ENCODE data around the gene GP9.

The GP9 gene

GRCh38 chr3:129030611-129031010 is 30.0 kb upstream of the GP9 start:
- DNase-seq = no peak

GRCh38 chr3:129031476-129032215 is 28.9 kb upstream of the GP9 start:
- DNase-seq = no peak

DNA sequence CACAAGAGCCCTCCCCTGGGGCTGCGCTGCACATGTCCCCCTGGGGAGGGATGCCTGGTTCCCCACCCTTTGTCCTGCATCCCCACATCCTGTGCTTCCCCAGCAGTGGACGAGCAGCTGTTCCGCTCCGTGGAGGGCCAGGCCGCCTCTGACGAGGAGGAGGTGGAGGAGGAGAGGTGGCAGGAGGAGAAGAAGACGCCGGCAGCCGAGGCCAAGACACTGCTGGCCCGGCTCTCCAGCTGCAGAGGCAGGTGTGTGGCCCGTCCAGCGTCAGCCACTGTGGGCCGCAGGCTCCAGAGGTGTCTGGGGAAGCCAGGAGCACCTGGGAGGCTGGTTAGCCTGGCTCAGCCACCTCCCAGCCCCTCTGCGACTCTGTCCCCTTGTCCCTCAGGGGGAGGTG is 27.9 kb upstream of the GP9 start:
- DNase-seq = no peak

GRCh38 chr3:129033151-129033550 is 27.4 kb upstream of the GP9 start:
- DNase-seq = no peak

GRCh38 chr3:129033633-129034321 is 26.8 kb upstream of the GP9 start:
- DNase-seq = no peak

DNA sequence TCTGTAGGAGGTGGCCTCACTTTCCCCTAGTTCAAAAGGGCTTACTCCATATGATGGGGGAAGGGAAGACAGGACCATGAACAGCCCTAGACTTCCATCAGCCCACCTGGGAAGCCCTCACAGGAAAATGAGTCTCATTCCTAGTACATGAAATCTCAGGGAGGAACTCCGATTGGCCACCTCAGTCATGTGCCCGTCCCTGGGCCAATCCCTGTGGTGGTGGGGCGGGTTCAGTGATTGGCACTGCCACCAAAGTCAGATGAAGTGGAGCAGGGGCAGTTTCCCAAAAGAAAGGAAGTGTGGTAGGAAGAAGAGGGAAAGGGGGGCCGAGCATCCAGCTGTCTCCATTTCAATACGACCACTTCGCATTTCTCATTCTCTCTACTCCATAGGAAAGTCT is 25.9 kb upstream of the GP9 start:
- DNase-seq = no peak

DNA sequence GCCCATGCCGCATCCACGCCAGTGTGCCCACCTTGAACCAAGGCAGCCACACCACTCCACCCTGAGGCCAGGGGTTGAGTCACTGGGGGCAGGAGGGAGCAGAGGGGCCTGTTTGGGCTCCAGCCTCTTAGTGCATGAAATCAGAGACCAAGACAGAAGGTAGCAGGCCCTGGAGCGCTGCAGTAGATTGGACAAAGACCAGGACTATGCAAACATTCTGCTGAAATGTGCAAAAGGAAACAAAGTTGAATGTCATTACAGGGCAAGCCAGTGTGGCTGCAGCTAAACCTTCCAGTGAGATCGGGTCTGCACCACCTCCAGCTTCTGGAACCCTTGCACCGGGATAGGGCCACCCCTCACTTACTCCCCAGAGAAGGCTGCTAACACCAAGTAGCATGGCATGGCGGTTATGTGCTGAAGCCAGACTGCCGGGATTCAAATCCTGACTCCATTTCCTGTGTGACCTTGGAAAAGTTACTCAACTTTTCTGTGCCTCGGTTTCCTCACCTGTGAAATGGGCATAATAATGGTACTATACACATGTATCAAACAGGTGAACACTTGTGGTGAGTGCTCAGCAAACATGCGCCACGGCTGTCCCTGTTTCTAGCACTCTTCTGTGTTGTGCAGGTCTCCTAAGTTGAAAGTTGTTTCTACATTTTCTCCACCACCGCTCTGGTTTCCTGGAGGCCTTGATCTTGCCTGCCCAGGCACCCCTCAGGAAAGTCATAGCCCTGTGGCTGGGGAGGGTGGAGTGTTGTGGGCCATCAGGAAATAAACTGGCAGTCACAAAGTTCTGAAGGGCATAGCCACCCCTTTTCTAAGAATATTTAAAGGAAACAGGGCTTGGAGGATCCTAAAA is 25.0 kb upstream of the GP9 start:
- no peak for DNase-seq

- DNase-seq = no peak
Measured at GRCh38 chr3:129036222-129037092, 24.1 kb upstream of the GP9 start.

DNA sequence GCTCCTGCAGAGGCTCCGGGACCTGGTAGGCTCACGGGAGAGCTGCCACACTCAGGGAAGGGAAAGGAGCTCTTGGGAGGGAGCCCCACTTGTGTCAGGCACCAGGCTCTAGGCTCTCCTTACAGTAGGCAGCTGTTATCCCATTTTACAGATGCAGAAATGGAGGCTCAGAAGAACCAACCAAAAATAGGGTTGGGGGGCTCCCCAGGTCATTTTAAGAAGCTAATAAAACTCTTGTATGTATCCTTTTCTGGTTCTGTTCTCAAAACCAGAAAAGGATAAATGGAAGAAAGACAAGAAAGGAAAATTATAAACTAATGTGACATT is 23.5 kb upstream of the GP9 start:
- no peak for DNase-seq

DNA sequence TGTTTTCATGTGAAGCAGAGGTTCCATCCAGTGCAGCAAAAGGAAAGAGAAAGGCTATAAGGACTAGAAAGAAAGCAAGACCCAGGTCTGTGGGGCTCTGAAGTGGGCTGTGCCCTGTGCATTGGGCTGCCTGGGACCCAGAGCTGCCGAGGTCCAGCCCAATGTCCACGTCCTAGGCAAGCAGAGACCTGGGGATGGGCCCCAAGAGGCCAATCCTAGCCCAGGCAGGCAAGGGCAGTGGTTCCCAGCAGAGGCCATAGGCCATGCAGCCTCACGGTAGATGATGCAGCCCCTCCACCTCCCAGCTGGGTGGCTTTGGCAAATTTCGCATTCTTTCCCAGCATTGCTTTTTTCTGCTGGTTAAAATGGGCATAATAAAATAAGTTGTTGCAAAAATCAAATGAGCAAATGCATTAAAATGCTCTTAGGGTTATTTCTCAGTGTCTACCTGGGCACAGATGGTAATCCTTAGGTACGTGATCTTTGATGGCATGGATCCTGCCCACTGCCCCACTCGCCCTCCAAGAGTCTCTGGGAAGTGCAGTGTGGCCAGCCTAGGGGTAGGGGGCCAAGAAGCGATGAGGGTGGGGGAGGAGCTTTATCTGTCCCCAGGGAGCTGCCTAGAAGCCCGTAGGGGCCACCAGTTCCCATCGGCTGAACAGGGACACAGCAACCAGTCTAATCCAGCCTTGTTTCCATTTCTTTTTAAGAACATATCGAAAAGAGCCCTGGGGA is 22.3 kb upstream of the GP9 start:
- DNase-seq = no peak

DNA sequence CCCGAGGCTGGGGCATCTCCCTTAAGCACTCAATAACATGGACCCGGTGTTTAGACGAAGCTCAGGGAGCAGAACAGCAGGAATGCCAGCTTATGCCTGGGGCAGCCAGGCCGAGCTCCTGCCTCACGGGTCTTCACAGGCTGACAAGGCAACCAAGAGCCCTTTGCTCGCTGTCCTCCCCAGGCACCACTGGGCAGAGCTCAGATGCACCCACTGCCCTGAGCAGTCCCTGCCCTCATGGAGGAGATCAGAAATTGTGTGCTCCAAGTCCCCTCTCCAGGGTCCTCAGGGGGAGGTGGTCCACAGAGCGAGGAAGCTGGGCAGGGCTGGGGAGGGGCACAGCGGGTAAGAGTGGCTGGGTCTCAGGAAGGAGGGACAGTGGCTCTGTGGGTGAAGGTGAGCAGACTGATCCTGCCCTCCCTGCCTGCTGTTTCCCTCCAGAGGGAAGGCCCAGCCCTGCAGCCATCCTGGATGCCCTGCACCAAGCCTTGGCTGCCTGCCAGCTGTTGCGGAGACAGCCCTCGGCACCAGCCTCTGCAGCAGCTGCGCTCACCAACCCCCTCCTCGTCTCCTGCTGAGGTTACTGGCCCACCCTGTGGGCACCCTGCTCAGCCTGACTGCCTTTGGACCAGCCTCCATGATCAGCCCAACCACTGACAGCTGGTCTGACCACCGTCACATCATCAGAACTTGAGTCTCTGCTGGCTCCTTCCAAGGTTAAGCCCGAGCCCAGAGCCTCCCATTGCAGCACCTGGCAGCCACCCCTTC is 21.1 kb upstream of the GP9 start:
- DNase-seq = no peak

GRCh38 chr3:129040039-129040336 is 20.6 kb upstream of the GP9 start:
- no peak for DNase-seq

- DNase-seq = no peak
Measured at GRCh38 chr3:129040579-129041300, 19.8 kb upstream of the GP9 start.

DNA sequence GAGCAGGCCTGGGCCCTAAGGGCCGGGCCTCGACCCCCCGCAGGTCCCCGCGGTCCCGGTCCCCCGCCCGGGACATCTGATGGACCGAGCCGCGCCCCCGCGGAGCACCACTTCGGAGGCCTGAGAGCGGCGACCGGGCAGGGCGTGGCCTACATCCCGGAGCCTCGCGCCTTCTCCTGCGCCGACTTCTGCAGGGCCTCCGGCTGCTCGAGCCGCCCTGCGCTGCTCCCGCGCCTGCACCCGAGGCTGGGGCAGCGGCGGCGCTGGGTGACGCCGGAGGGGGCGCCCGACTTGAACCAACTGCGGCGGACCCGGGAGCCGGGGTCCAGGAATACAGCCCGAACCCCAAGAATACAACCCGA is 14.9 kb upstream of the GP9 start:
- DNase-seq = no peak

GRCh38 chr3:129046037-129046731 is 14.4 kb upstream of the GP9 start:
- DNase-seq = no peak

GRCh38 chr3:129046732-129047552 is 13.6 kb upstream of the GP9 start:
- no peak for DNase-seq

GRCh38 chr3:129047553-129047839 is 13.1 kb upstream of the GP9 start:
- DNase-seq = no peak

DNA sequence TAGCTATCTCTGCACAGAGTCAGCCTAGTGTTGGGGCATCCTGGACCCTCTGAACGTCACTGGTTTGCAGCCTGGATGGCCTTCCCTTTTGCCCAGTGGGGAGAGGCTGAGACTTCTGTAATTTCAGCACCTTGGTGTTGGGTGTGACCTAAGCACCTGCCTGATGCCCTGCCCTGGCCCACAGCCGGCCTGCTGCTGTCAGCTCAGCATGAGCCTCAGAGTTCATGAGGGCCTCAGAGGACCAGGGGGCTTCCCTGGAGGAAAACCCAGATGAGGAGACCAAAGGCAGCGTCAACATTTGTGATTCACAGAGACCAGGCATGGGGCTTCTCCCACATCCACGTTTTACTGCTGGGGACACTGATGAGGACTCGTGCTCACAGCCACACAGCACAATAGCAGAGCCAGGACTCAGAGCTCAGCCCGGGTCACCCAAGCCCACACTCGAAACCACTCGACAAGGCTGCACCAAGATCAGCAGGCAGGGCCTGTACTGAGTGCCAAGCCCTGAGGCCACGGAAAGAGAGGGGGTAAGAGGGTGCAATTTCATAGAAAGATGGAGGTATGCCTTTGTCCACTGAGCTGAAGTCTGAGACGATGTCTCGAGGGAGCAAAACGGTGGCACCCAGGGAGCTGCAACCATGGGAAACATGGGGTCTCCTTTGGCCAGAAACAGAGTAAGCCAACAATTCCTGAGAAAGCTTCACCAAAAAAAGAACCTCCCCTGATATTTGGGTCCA is 9.9 kb upstream of the GP9 start:
- DNase-seq = no peak

DNA sequence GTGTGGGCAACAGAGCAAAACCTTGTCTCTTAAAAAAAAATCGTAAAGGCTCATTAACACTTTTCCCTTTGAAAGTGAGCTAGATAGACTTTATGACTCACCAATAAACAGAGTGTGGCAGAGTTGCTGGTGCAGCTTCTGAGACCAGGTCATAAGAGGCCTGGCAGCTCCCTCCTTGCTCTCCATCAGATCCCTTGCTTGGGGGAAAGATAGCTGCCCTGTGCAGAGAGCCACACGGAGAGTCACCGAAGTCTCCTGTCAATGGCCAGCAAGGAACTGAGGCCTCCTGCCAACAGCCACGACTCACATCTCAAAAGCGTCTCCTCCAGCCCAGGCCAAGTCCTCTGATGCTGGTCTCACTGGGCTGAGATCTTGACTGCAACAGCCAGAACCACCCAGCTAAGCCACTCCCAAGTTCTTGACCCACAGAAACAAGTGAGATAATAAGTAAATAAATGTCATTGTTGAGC is 8.7 kb upstream of the GP9 start:
- no peak for DNase-seq
